Loucy (cell line): ENCODE data around the gene IGFBP2.

Experiments
- H2AFZ ChIP-seq: fragments of 200-600 bp; sonication (generic); 2 replicates; pipeline ENCODE4 v1.6.0; 2016; ENCODE audit warnings: antibody characterized with exemption, mild to moderate bottlenecking, low read length, moderate library complexity
- H3F3A ChIP-seq: fragments of 200-600 bp; 2 replicates; pipeline ENCODE4 v1.6.0; 2016; ENCODE audit warnings: antibody characterized with exemption, low read depth, mild to moderate bottlenecking
- H3K27me3 ChIP-seq: fragments of 200-600 bp; sonication (generic); 2 replicates; pipeline ENCODE4 v1.6.1; 2014; ENCODE audit warnings: low read length, mild to moderate bottlenecking; ENCODE audit not compliant: insufficient read depth, poor library complexity, severe bottlenecking
- H3K36me3 ChIP-seq: fragments of 200-600 bp; sonication (generic); 2 replicates; pipeline ENCODE4 v1.6.1; 2016; ENCODE audit warnings: low read length; ENCODE audit not compliant: insufficient read depth
- H3K4me1 ChIP-seq: fragments of 200-600 bp; sonication (generic); 2 replicates; pipeline ENCODE4 v1.5.1; 2014; ENCODE audit warnings: low read length, mild to moderate bottlenecking; ENCODE audit not compliant: insufficient read depth, poor library complexity, severe bottlenecking
- H3K4me2 ChIP-seq: fragments of 200-600 bp; sonication (generic); 2 replicates; pipeline ENCODE4 v1.6.0; 2014; ENCODE audit warnings: antibody characterized with exemption, low read length, low read depth, mild to moderate bottlenecking; ENCODE audit not compliant: poor library complexity, severe bottlenecking
- H3K4me3 ChIP-seq: fragments of 200-600 bp; sonication (generic); 2 replicates; pipeline ENCODE4 v1.5.1; 2014; ENCODE audit warnings: low read length, mild to moderate bottlenecking, mixed read lengths; ENCODE audit not compliant: poor library complexity, severe bottlenecking
- H3K79me2 ChIP-seq: fragments of 200-600 bp; sonication (generic); 2 replicates; pipeline ENCODE4 v1.6.1; 2014; ENCODE audit warnings: low read length; ENCODE audit not compliant: insufficient read depth
- H3K9ac ChIP-seq: fragments of 200-600 bp; sonication (generic); 2 replicates; pipeline ENCODE4 v1.6.0; 2014; ENCODE audit warnings: mild to moderate bottlenecking, low read depth, low read length, moderate library complexity; ENCODE audit not compliant: poor library complexity, severe bottlenecking
- H3K9me2 ChIP-seq: fragments of 200-600 bp; sonication (generic); replicated peaks from 2 replicates; pipeline ENCODE4 v1.6.1; 2016; ENCODE audit warnings: low read depth, low read length, mixed read lengths
- H3K9me3 ChIP-seq: fragments of 200-600 bp; sonication (generic); 2 replicates; pipeline ENCODE4 v1.6.1; 2014; ENCODE audit warnings: mild to moderate bottlenecking, antibody characterized with exemption, low read length, low read depth; ENCODE audit not compliant: insufficient read depth
- H4K20me1 ChIP-seq: fragments of 200-600 bp; sonication (generic); 2 replicates; pipeline ENCODE4 v1.6.0; 2014; ENCODE audit warnings: antibody characterized with exemption, low read length, mild to moderate bottlenecking; ENCODE audit not compliant: insufficient read depth, poor library complexity, severe bottlenecking
- EZH2phosphoT487 ChIP-seq: fragments of 200-600 bp; IDR thresholded peaks from 2 replicates; pipeline ENCODE4 v1.6.1; 2018; ENCODE audit warnings: antibody characterized with exemption, mild to moderate bottlenecking, moderate library complexity, borderline replicate concordance
- TF ChIP-seq, protein P1 (sequence below): fragments of 200-600 bp; sonication (generic); conservative IDR thresholded peaks from 2 replicates; pipeline ENCODE4 v1.5.1; 2014; ENCODE audit warnings: mild to moderate bottlenecking, antibody characterized with exemption, low read length

The IGFBP2 gene

GRCh38 chr2:216665717-216666116, 32.5 kb downstream of the IGFBP2 start:
- H3K79me2 ChIP-seq = no peaks in the 10 kb centered on the region; the same call in 1 of the 2 replicates
- H3K9me2 ChIP-seq = no peaks in the 10 kb centered on the region
- H3K36me3 ChIP-seq = peaks cover 58% of the 10 kb centered on the region; the same call in 1 of the 2 replicates
- no peaks in the 10 kb centered on the region for H3K4me1 ChIP-seq
- TF ChIP-seq EZH2phosphoT487 = no peak
- TF ChIP-seq, protein P1, sequence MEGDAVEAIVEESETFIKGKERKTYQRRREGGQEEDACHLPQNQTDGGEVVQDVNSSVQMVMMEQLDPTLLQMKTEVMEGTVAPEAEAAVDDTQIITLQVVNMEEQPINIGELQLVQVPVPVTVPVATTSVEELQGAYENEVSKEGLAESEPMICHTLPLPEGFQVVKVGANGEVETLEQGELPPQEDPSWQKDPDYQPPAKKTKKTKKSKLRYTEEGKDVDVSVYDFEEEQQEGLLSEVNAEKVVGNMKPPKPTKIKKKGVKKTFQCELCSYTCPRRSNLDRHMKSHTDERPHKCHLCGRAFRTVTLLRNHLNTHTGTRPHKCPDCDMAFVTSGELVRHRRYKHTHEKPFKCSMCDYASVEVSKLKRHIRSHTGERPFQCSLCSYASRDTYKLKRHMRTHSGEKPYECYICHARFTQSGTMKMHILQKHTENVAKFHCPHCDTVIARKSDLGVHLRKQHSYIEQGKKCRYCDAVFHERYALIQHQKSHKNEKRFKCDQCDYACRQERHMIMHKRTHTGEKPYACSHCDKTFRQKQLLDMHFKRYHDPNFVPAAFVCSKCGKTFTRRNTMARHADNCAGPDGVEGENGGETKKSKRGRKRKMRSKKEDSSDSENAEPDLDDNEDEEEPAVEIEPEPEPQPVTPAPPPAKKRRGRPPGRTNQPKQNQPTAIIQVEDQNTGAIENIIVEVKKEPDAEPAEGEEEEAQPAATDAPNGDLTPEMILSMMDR = no peak
- no peaks in the 10 kb centered on the region for H3K9me3 ChIP-seq
- H3K4me3 ChIP-seq = no peak overlapping the region
- H3K4me2 ChIP-seq = no peak overlapping the region
- H3K9ac ChIP-seq = no peak overlapping the region
- H2AFZ ChIP-seq = no peak overlapping the region
- H3K27me3 ChIP-seq = no peaks in the 10 kb centered on the region
- peaks cover 15% of the 10 kb centered on the region for H4K20me1 ChIP-seq
- H3F3A ChIP-seq = no peaks in the 10 kb centered on the region

- Histone ChIP-seq H3K27me3 (no peaks in the 10 kb centered on the region), H3K9me2 (no peaks in the 10 kb centered on the region), H3K79me2 (no peaks in the 10 kb centered on the region), H3K4me2 (no peak overlapping the region), H2AFZ (no peak overlapping the region), H3K9ac (no peak overlapping the region), H3F3A (no peaks in the 10 kb centered on the region), H4K20me1 (peaks cover 6% of the 10 kb centered on the region), H3K4me3 (no peak overlapping the region), H3K9me3 (no peaks in the 10 kb centered on the region), H3K36me3 (peaks cover 49% of the 10 kb centered on the region; the same call in 1 of the 2 replicates), H3K4me1 (no peaks in the 10 kb centered on the region)
- no peak for TF ChIP-seq EZH2phosphoT487
- TF ChIP-seq, protein P1 = peak; percentile 99
These were observed 33.4 kb downstream of the IGFBP2 start for GRCh38 chr2:216666461-216667233.

- Histone ChIP-seq H3K4me3 (no peak overlapping the region), H3K79me2 (no peaks in the 10 kb centered on the region), H2AFZ (no peak overlapping the region), H3K36me3 (peaks cover 11% of the 10 kb centered on the region; the same call in 1 of the 2 replicates), H3F3A (no peaks in the 10 kb centered on the region), H4K20me1 (no peaks in the 10 kb centered on the region), H3K9ac (no peak overlapping the region), H3K4me1 (no peaks in the 10 kb centered on the region), H3K9me2 (no peaks in the 10 kb centered on the region), H3K9me3 (no peaks in the 10 kb centered on the region), H3K4me2 (no peak overlapping the region), H3K27me3 (no peaks in the 10 kb centered on the region)
- no peak for TF ChIP-seq EZH2phosphoT487
- TF ChIP-seq, protein P1 = no peak
These were observed 37.3 kb downstream of the IGFBP2 start for GRCh38 chr2:216670266-216671080.
